ENCODE measurements around the gene CDC45.

The CDC45 gene

DNA sequence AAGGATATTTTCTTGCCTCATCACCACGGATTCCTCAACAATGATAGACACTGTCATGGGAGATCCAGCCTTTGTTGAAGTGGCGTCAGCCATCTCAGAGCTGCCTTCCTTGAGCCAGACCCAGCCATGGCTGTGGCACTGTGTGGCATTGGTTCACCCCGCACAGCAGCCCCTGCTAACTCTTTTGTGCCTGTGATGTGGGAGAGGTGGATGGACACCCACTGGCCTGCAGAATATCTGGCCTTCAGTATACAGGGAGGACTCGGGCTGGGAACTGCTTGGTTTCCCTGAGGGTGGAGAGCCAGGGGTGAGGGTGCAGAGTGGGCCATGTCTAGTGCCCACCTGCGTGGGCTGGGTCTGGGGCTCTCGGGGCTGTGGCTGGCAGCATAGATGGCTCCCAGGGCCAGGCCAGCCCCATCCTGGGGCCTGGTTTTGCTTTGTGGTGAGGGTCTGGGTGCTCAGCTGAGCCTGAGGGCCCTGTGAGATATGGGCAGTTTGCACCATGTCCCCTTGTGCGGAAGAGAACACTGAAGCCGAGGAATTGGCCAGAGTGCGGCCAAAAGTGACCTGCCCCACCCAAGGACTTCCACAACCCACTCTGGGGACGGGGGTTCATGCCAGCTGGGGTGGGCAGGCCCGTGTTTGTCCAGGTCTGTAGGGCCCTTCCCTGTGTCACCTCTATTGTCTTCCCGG, 38.3 kb downstream of the CDC45 start (continued):
- no peak for TF ChIP-seq ZNF624 (tag by site-specific recombination; IDR thresholded peaks at IDR 0.05)
- no peak for TF ChIP-seq ZNF792 (tag by site-specific recombination; IDR thresholded peaks at IDR 0.05)

DNA sequence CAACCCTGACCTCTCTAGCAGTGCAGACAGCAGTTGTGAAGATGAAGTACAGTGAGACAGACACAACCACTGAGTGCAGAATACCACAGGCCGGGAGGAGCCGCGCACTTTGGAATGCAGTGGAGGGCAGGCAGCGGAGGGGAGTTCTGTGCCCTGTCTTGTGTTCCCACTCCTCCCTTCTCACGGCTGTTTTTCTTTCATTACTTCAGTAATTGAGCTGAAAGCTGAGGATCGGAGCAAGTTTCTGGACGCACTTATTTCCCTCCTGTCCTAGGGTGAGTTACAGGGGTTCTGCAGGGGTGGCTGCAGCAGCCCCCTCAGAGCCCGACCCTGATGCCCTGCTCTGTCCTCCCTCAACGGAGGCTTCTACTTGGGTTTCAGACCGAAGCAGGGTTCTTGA, 38.9 kb downstream of the CDC45 start:
- Histone ChIP-seq H3K9me3 (ENCODE audit: control insufficient read depth, insufficient read depth, low read depth, low read length) (no peaks in the 10 kb centered on the region), H3K4me1 (ENCODE audit: control insufficient read depth, insufficient read depth, low read length) (no peaks in the 10 kb centered on the region), H3K4me3 (ENCODE audit: low read depth, low read length) (no peak overlapping the region), H3K36me3 (ENCODE audit: control insufficient read depth in 2 of 2, insufficient read depth in 1 of 2, low read length in 2 of 2) (peaks cover 5 to 80% of the 10 kb centered on the region in 2 experiments; a peak in 2 of 3 replicates), H3K27ac (ENCODE audit: extremely low read depth, low read depth, low read length) (no peak overlapping the region)
- TF ChIP-seq ZBTB21 (tag by site-specific recombination; IDR thresholded peaks at IDR 0.05) (no peak), SALL2 (tag by site-specific recombination; IDR thresholded peaks at IDR 0.05; ENCODE audit: borderline replicate concordance) (no peak), ZNF239 (tag by site-specific recombination; IDR thresholded peaks at IDR 0.05) (no peak), ZBTB6 (tag by site-specific recombination; IDR thresholded peaks at IDR 0.05) (no peak), ZSCAN5A (tag by site-specific recombination; IDR thresholded peaks at IDR 0.05) (no peak), AEBP2 (tag by site-specific recombination; IDR thresholded peaks at IDR 0.05; ENCODE audit: borderline replicate concordance) (no peak), SCRT2 (tag by site-specific recombination; IDR thresholded peaks at IDR 0.05) (no peak), ZSCAN30 (tag by site-specific recombination; IDR thresholded peaks at IDR 0.05) (no peak), ZNF596 (tag by site-specific recombination; IDR thresholded peaks at IDR 0.05) (no peak), ZNF423 (tag by site-specific recombination; IDR thresholded peaks at IDR 0.05) (no peak), ZNF654 (tag by site-specific recombination; IDR thresholded peaks at IDR 0.05; ENCODE audit: low read depth) (no peak), ZNF23 (tag by site-specific recombination; IDR thresholded peaks at IDR 0.05; ENCODE audit: borderline replicate concordance) (no peak), ZNF292 (tag by site-specific recombination; IDR thresholded peaks at IDR 0.05; ENCODE audit: borderline replicate concordance, low read depth) (no peak), ZNF571 (tag by site-specific recombination; IDR thresholded peaks at IDR 0.05) (no peak), ZNF138 (tag by site-specific recombination; IDR thresholded peaks at IDR 0.05; ENCODE audit: borderline replicate concordance) (no peak), FEZF1 (tag by site-specific recombination; IDR thresholded peaks at IDR 0.05) (no peak), WT1 (tag by site-specific recombination; IDR thresholded peaks at IDR 0.05) (no peak), ZNF624 (tag by site-specific recombination; IDR thresholded peaks at IDR 0.05) (no peak), ZNF514 (tag by site-specific recombination; IDR thresholded peaks at IDR 0.05) (no peak)
- ChIA-PET POLR2A (no interaction called here), CTCF (no interaction called here)

Data from HEK293 (cell line).